Fibroblast of mammary gland (primary cell): Measurements from ENCODE around the gene TBL1X.

Experiments
- DNase-seq: peaks from one replicate; pipeline ENCODE4 v3.0.0-alpha.2; 2010; ENCODE audit warnings: low read depth
- H3K4me3 ChIP-seq: 2 replicates; pipeline ENCODE4 v1.5.1; 2011; ENCODE audit warnings: low read depth, mild to moderate bottlenecking, low read length, moderate library complexity; ENCODE audit not compliant: control insufficient read depth
- TF ChIP-seq, protein P1 (sequence below): conservative IDR thresholded peaks from 2 replicates; pipeline ENCODE4 v1.5.1; 2011; ENCODE audit warnings: low read depth, low read length, inconsistent platforms; ENCODE audit not compliant: control insufficient read depth, insufficient read depth

TBL1X gene

DNA sequence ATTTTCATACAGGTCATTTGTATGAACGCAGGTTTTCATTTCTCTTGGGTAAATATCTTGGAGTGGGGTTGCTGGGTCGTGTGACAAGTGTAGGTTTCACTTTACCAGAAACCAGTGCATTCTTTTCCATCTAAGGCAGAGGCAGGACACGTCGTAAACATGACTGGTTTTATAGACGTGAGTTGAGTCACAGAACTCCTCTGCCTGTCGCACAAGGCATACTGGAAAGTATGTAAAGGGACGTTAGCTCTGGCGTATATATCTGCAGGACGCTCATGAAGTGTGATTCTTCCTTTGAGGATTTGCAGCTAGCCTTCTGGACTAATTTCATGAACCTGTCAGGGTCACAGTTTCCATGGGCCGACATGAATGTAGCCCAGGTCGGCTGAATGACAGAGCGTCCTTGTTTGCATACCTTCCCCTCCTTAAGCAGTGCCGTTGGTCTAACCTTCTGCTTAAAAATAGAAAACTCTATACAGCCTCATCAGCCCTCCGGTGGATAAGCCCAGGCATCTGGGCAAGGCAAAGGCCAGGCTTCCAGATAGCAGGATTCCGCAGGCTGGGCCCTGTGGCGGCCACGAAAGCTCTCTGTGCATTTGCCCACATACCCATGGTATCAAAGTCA is 194.8 kb downstream of the TBL1X start:
- DNase-seq: no peak
- H3K4me3 ChIP-seq: no peak overlapping the region
- TF ChIP-seq, protein P1, sequence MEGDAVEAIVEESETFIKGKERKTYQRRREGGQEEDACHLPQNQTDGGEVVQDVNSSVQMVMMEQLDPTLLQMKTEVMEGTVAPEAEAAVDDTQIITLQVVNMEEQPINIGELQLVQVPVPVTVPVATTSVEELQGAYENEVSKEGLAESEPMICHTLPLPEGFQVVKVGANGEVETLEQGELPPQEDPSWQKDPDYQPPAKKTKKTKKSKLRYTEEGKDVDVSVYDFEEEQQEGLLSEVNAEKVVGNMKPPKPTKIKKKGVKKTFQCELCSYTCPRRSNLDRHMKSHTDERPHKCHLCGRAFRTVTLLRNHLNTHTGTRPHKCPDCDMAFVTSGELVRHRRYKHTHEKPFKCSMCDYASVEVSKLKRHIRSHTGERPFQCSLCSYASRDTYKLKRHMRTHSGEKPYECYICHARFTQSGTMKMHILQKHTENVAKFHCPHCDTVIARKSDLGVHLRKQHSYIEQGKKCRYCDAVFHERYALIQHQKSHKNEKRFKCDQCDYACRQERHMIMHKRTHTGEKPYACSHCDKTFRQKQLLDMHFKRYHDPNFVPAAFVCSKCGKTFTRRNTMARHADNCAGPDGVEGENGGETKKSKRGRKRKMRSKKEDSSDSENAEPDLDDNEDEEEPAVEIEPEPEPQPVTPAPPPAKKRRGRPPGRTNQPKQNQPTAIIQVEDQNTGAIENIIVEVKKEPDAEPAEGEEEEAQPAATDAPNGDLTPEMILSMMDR: no peak

DNA sequence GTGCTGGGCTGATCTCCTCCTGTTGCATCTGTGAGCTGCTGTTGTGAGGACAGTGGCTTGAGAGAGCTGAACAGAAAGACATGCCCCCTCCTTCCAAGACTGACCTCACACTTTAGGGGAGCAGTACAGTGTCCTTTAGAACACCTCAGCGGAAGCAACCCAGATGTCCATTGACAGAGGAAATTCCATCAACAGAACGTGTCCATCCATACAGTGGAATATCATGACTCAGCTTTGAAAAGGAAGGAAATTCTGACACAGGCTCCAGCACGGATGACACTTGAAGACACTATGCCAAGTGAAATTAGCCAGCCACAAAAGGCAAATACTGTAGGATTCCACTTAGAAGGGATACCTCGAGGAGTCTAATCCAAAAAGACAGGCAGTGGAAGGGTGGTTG is 197.3 kb downstream of the TBL1X start:
- TF ChIP-seq, protein P1: no peak
- peak; percentile 67 for DNase-seq
- H3K4me3 ChIP-seq: no peak overlapping the region

DNA sequence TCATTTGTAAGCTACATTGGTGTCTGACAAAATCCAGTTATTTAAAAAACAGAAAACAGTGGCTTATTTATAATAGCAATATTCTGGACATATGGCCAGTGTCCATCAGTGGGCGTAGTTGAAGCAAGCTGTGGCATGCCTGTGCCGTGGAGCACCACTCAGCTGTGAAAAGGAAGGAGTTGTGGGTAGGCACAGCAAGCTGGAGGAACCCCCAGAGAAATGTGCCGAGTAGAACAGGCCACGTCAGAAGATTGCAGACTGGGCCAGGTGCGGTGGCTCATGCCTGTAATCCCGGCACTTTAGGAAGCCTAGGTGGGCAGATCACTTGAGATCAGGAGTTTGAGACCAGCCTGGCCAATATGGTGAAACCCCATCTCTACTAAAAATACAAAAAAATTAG is 198.4 kb downstream of the TBL1X start:
- TF ChIP-seq, protein P1: no peak
- DNase-seq: no peak
- H3K4me3 ChIP-seq: no peak overlapping the region

DNA sequence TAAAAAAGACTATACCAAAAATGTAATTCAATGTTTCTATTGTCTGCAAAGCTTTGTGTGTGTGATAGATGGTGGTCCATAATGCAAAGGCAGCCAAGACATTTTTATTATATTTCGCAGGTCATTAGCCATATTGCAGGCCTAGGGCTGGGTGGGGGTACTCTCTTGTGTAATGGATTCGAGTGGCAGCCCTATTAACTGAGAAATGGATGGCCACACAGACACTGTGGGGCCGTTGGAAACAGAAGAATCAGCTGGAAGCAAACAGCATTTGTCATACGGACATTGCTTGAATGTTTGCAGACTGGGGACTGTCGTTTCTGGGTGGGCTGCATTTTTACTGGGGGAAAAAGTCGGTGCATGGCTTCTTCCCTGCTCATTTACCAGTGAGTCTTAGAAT is 199.4 kb downstream of the TBL1X start:
- no peak for DNase-seq
- H3K4me3 ChIP-seq: no peak overlapping the region
- TF ChIP-seq, protein P1: no peak

DNA sequence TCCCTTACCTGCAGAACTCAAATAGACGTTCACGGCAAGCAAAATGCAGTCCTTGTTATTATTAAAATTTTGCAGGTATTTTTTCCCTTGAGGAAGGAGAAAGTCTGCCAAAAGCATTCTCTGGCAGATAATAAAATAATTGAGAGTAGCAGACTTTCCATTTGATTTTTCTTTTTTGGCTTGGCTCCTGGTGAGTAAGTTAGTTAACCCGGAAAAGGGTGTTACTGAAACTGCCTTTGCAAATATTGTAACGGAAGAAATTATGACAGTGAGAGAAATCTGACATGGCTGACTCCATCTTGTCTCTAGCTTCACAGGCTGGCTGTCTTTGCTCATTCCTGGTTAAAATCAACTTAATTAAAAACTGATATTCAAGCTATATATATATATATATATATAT is 200.3 kb downstream of the TBL1X start:
- TF ChIP-seq, protein P1: no peak
- no peak for DNase-seq
- H3K4me3 ChIP-seq: no peak overlapping the region

DNA sequence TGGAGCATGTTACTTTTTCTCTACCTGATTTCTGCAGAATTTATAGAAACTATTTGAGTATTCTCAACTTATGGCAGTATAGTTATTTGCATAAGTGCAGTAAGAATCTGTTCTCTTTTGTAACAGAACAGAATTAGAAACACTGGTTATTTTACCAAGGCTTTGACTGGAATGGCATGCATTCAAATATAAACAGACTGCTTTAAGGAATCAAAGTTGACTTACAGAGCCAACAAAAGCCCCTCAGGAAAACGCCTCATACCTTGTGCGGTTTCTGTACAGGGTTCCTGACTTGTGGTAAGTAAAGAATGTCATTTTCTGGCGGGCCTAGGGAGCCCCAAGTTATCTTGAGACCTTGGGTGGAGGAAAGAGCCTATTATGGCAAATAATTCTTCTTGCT is 203.7 kb downstream of the TBL1X start:
- no peak overlapping the region for H3K4me3 ChIP-seq
- no peak for DNase-seq
- TF ChIP-seq, protein P1: no peak
